ENCODE data around the gene OVCA2.

The OVCA2 gene

GRCh38 chr17:2013994-2014317 lies 27.9 kb upstream of the OVCA2 start:
- DNase-seq (ENCODE audit: low spot score): no peak

GRCh38 chr17:2015314-2015713 lies 26.5 kb upstream of the OVCA2 start:
- DNase-seq (ENCODE audit: low spot score): no peak

- DNase-seq (ENCODE audit: low spot score): no peak
These were observed 25.3 kb upstream of the OVCA2 start for GRCh38 chr17:2016494-2016893.

- DNase-seq (ENCODE audit: low spot score): no peak
These were observed 24.4 kb upstream of the OVCA2 start for GRCh38 chr17:2017274-2017941.

GRCh38 chr17:2018716-2019510 lies 22.9 kb upstream of the OVCA2 start:
- DNase-seq (ENCODE audit: low spot score): peak; percentile 77

GRCh38 chr17:2019723-2020122 lies 22.1 kb upstream of the OVCA2 start:
- no peak for DNase-seq (ENCODE audit: low spot score)

- no peak for DNase-seq (ENCODE audit: low spot score)
These were observed 21.1 kb upstream of the OVCA2 start for GRCh38 chr17:2020721-2021120.

GRCh38 chr17:2022647-2023240 lies 19.1 kb upstream of the OVCA2 start:
- no peak for DNase-seq (ENCODE audit: low spot score)

- no peak for DNase-seq (ENCODE audit: low spot score)
These were observed 18.6 kb upstream of the OVCA2 start for GRCh38 chr17:2023256-2023655.

- DNase-seq (ENCODE audit: low spot score): peak; percentile 83
These were observed 17.9 kb upstream of the OVCA2 start for GRCh38 chr17:2023692-2024571.

GRCh38 chr17:2024572-2025219 lies 17.1 kb upstream of the OVCA2 start:
- DNase-seq (ENCODE audit: low spot score): no peak

GRCh38 chr17:2025220-2025621 lies 16.6 kb upstream of the OVCA2 start, which contains the start of gene RTN4RL1:
Gene RTN4RL1 (minus strand): TSS chr17:2025334. CDS start chr17:2024865, 469 bp downstream.
- peak; percentile 91 for DNase-seq (ENCODE audit: low spot score)

- peak; percentile 76 for DNase-seq (ENCODE audit: low spot score)
These were observed 16.1 kb upstream of the OVCA2 start for GRCh38 chr17:2025622-2026309.

- no peak for DNase-seq (ENCODE audit: low spot score)
These were observed 14.1 kb upstream of the OVCA2 start for GRCh38 chr17:2027528-2028233.

GRCh38 chr17:2028234-2028614 lies 13.6 kb upstream of the OVCA2 start:
- no peak for DNase-seq (ENCODE audit: low spot score)

GRCh38 chr17:2028737-2029136 lies 13.1 kb upstream of the OVCA2 start:
- no peak for DNase-seq (ENCODE audit: low spot score)

GRCh38 chr17:2029911-2030778 lies 11.7 kb upstream of the OVCA2 start, which contains the start of gene DPH1:
Gene DPH1 (plus strand): TSS chr17:2030153. CDS start chr17:2030170, 17 bp downstream.
- peak; percentile 97 for DNase-seq (ENCODE audit: low spot score)

- no peak for DNase-seq (ENCODE audit: low spot score)
These were observed 11.1 kb upstream of the OVCA2 start for GRCh38 chr17:2030779-2031163.

GRCh38 chr17:2033153-2033552 lies 8.7 kb upstream of the OVCA2 start:
- DNase-seq (ENCODE audit: low spot score): no peak

Data from cerebellar cortex (tissue), 1 donor.